GM12865 (cell line): ENCODE results near the gene FAM193A.

ENCODE experiments used
- DNase-seq: peaks from one replicate; pipeline ENCODE4 v3.0.0; 2010; ENCODE audit warnings: low read depth
- H3K4me3 ChIP-seq: 2 replicates; pipeline ENCODE4 v1.5.1; 2011; ENCODE audit warnings: mild to moderate bottlenecking, low read depth, low read length, control low read depth
- TF ChIP-seq, protein P1 (sequence below): IDR thresholded peaks from 2 replicates; pipeline ENCODE4 v1.5.1; 2011; ENCODE audit warnings: low read length, control low read depth, low read depth, inconsistent platforms; ENCODE audit not compliant: insufficient read depth; ENCODE audit errors: missing control alignments

FAM193A gene

DNA sequence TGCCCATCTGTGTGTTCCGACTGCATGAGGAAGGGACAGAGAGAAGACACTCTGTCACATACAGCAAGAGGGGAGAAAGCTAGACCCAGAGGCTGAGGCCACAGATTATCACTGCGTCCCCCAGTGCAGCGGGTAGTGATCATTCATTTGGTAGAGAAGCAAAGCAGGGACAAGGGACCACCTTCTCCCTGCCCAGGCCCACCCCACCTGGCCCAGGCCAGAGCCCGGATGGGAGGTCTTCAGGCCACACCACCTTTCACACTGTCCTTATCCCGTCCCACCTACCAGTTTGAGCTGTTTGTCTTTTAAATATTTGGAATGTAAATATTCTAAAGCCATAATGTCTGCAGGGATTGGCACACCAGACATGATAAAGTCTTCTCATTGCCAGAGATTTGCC is 209.1 kb downstream of the FAM193A start:
- DNase-seq, result no peak
- H3K4me3 ChIP-seq, result peak overlapping the region; percentile 53
- TF ChIP-seq, protein P1, sequence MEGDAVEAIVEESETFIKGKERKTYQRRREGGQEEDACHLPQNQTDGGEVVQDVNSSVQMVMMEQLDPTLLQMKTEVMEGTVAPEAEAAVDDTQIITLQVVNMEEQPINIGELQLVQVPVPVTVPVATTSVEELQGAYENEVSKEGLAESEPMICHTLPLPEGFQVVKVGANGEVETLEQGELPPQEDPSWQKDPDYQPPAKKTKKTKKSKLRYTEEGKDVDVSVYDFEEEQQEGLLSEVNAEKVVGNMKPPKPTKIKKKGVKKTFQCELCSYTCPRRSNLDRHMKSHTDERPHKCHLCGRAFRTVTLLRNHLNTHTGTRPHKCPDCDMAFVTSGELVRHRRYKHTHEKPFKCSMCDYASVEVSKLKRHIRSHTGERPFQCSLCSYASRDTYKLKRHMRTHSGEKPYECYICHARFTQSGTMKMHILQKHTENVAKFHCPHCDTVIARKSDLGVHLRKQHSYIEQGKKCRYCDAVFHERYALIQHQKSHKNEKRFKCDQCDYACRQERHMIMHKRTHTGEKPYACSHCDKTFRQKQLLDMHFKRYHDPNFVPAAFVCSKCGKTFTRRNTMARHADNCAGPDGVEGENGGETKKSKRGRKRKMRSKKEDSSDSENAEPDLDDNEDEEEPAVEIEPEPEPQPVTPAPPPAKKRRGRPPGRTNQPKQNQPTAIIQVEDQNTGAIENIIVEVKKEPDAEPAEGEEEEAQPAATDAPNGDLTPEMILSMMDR, result no peak

DNA sequence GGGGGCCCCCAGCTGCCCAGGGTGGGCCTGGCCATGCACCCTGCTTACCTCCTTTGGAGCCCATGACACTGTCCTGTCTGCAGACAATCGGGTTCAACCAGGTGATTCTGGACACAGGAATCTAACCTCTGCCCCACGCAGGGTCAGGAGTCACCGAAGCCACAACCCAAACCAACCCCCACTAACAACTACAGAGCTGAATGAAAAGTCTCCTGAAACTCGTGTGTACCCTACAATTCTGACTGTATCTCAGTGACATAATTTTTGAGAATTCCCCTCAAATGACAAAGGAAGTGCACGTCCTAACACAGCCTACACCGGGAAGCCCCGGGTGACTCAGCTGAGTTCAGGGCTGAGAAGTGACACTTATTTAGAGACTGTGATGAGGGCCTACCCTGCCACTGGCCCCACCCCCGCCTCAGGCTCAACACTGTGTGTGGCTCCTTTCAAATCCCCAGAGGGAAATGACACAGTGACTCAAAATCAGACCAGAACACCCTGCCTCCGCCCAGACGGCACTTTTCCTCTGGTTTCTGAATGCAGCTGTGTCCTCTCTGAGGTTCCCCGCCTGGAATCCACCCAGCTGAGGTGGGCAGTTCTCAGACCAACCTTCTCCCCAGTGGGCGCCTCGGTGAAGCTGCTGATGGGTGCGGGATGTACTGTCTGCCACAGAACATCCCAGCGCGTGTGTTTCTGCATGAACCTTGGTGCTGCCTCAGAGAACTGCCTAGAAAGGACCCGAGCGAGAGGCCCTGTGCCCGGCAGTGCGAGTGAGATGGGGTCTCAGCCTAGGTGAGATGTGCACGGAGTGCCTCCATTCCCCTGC is 209.7 kb downstream of the FAM193A start:
- peak; percentile 98 for DNase-seq
- H3K4me3 ChIP-seq, result peak overlapping the region; percentile 71
- TF ChIP-seq, protein P1, result no peak

DNA sequence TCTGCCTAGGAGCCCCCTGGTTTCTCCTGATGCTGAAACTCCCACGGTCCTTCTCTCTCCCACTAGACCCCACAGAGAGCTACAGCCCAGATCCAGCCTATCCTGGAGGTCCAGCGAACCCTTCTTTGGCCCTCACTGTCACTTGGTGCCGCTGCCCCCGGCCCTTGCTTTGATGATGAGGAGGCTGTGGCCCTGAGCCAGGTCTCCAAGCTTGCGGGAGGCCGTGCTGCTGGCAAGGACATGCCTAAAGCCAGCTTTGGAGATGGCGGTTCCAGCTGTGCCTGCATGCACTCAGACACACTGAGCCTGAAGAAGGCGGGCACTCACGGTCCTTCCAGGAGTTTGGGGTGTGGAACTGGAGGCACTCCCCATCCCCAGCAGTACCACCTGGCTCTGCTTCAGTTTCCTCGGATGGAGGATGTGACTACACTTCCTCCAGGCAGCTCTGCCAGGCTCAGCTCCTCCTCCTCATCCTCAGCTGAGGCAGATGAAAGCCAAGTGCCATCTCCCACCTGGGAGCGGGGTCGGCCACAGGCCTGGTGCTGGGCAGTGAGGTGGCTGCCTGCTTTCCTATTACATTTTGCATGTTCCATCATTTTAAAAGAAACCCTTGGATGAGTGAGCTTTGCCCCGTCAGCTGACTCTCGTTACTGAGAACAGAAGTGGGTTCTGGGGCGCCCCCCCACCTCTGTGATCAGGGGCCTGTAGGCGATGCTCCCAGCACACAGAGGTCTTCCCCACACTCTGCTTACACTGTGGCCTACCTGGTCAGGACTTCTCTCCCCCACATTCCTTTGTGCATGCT is 210.6 kb downstream of the FAM193A start:
- TF ChIP-seq, protein P1, result no peak
- peak overlapping the region; percentile 71 for H3K4me3 ChIP-seq
- peak; percentile 58 for DNase-seq

DNA sequence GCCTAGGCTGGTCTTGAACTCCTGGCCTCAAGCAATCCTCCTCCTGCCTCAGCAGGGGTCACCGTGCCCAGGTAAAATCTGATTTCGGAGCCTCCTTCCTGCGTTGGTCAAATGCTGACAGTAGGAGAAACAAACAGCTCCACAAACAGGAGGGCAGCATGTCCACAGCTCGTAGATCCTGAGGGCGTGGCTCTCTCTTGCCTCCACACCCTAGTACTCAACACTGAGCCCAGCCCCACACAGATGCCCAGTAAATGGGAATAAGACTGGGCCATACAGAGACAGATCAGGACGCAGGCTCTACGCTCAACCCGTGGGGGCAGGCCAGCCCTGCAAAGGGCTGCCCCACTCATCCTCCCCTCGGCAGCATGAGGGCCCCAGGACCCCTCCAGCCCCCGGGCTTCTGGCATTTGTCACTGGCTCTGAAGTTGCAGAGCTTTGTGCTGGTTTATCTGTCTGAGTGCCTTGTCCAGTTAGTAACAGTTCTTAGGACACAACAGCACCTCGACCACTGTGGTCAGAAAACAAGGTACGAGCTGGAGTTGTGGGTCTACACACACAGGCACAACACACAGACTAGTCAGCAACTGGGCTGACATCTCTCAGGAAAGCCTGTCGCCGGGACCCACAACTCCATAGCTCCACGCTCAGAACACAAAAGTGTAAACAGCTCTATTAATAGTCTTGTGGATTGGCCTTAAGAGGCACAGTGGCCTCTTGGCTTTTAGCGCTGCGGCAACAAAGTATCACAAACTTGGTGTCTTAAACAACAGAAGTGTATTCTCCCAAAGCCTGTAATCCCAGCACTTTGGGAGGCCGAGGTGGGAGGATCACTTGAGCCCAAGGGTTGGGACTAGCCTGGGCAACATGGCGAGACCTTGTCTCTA is 214.5 kb downstream of the FAM193A start:
- TF ChIP-seq, protein P1, result no peak
- H3K4me3 ChIP-seq, result no peak overlapping the region
- DNase-seq, result no peak

DNA sequence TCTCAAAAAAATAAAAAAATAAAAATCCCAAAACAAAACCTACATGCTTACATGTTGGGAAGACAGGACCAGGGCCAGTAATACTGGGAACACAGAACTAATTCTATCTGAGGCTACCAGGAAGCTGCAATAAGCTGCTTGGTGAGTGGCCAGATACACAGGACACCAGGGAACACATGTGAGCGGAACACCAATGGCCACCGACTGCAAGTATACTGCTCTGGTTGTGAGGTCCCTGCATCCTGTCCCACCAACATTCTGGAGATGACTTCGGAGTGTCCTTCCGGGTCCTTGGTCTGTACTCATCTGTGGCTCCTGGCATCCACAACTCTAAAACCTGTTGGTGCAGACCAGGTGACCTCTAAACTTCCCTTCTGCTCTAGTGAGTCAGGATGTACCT is 217.0 kb downstream of the FAM193A start:
- H3K4me3 ChIP-seq, result no peak overlapping the region
- TF ChIP-seq, protein P1, result no peak
- DNase-seq, result no peak
